GM23248 (cell line): ENCODE data around the gene RCC2.

Experiments
- EZH2 ChIP-seq: fragments of 200-600 bp; sonication (generic); IDR thresholded peaks from 2 replicates; pipeline ENCODE4 v1.6.1; 2018; ENCODE audit warnings: antibody characterized with exemption, mild to moderate bottlenecking; ENCODE audit not compliant: insufficient read depth, poor library complexity, severe bottlenecking
- EZH2phosphoT487 ChIP-seq: fragments of 200-600 bp; sonication (generic); IDR thresholded peaks from 2 replicates; pipeline ENCODE4 v1.6.1; 2018; ENCODE audit warnings: antibody characterized with exemption, moderate library complexity, mild to moderate bottlenecking, low read depth; ENCODE audit not compliant: insufficient read depth

GRCh38 chr1:17440827-17441168, 1.3 kb upstream of the RCC2 start:
- TF ChIP-seq EZH2 (no peak), EZH2phosphoT487 (no peak)
